PC-9 (cell line): ENCODE data around the gene FAM216B. TPM values are rescaled to one million over a fixed set of nuclear protein-coding genes. Genes with fewer than 3 reads are reported as not detected.

ENCODE experiments used
- BruUV-seq: library from RNA; stranded (reverse); fragments of 400-500 nt; replicated peaks from 2 replicates; lab custom pipeline; 2021; lab: Mats Ljungman, UMichigan
- CTCF ChIA-PET: fragments of 300-600 bp; sonication (Branson Sonifier 250); formaldehyde crosslinking; loops from one replicate; lab custom pipeline; 2022; ENCODE audit warnings: antibody characterized with exemption; lab: Charles Lee
- POLR2A ChIA-PET: fragments of 300-600 bp; sonication (Branson Sonifier 250); formaldehyde crosslinking; loops from one replicate; lab custom pipeline; 2022; ENCODE audit warnings: antibody characterized with exemption; ENCODE audit not compliant: unreplicated experiment; lab: Charles Lee
- DNase-seq, 2 experiments: peaks; one replicate each; pipeline versions ENCODE4 v3.0.0 to v3.0.0-alpha.2; 2015 to 2022; ENCODE audit warnings: mixed read lengths in 1 of 2
- H2AFZ ChIP-seq: fragments of 200-600 bp; sonication (generic); 2 replicates; pipeline ENCODE4 v1.8.1; 2017; ENCODE audit warnings: antibody characterized with exemption
- H3F3A ChIP-seq: fragments of 200-600 bp; sonication (generic); 2 replicates; pipeline ENCODE4 v1.8.1; 2017; ENCODE audit warnings: antibody characterized with exemption, mild to moderate bottlenecking, low read depth; ENCODE audit not compliant: insufficient read depth
- H3K27ac ChIP-seq: fragments of 200-600 bp; sonication (generic); 2 replicates; pipeline ENCODE4 v1.6.1; 2016; ENCODE audit warnings: mixed run types
- H3K27me3 ChIP-seq: fragments of 200-600 bp; sonication (generic); 2 replicates; pipeline ENCODE4 v1.6.1; 2016; ENCODE audit warnings: low read depth, mixed run types; ENCODE audit not compliant: insufficient read depth
- H3K36me3 ChIP-seq: fragments of 200-600 bp; sonication (generic); 2 replicates; pipeline ENCODE4 v1.6.1; 2016; ENCODE audit warnings: low read depth, mixed run types
- H3K4me1 ChIP-seq: fragments of 200-600 bp; sonication (generic); replicated peaks from 2 replicates; pipeline ENCODE4 v1.6.1; 2016; ENCODE audit warnings: mixed run types; ENCODE audit not compliant: insufficient read depth
- H3K4me2 ChIP-seq: fragments of 200-600 bp; sonication (generic); 2 replicates; pipeline ENCODE4 v1.6.1; 2017; ENCODE audit warnings: mixed run types
- H3K4me3 ChIP-seq: fragments of 200-600 bp; sonication (generic); 2 replicates; pipeline ENCODE4 v1.6.1; 2016; ENCODE audit warnings: mixed run types
- H3K79me2 ChIP-seq: fragments of 200-600 bp; sonication (generic); 2 replicates; pipeline ENCODE4 v1.6.1; 2017; ENCODE audit warnings: low read depth, mixed run types
- H3K9me2 ChIP-seq: fragments of 200-600 bp; sonication (generic); 2 replicates; pipeline ENCODE4 v1.8.1; 2017; ENCODE audit warnings: mild to moderate bottlenecking; ENCODE audit not compliant: insufficient read depth
- H3K9me3 ChIP-seq: fragments of 200-600 bp; sonication (generic); 2 replicates; pipeline ENCODE4 v1.8.1; 2016; ENCODE audit warnings: low read depth; ENCODE audit not compliant: insufficient read depth
- H4K20me1 ChIP-seq: fragments of 200-600 bp; sonication (generic); 2 replicates; pipeline ENCODE4 v1.8.1; 2017; ENCODE audit not compliant: insufficient read depth
- CTCF ChIP-seq: fragments of 200-600 bp; sonication (generic); conservative IDR thresholded peaks from 2 replicates; pipeline ENCODE4 v1.6.1; 2017; ENCODE audit warnings: mixed run types, antibody characterized with exemption, mild to moderate bottlenecking, moderate library complexity
- EZH2 ChIP-seq: fragments of 200-600 bp; sonication (generic); IDR thresholded peaks from 2 replicates; pipeline ENCODE4 v1.8.0; 2017; ENCODE audit warnings: antibody characterized with exemption, low read depth
- intact Hi-C: fragments of 100-400 bp; cut with micrococcal nuclease; formaldehyde crosslinking; loops from one replicate; pipeline ENCODE4 v1.10.0; 2022; ENCODE audit not compliant: unreplicated experiment
- total RNA-seq: library from RNA; stranded (reverse); gene quantifications from 2 replicates; pipeline ENCODE4 v1.2.3, GENCODE V29; 2021

Gene FAM216B
- total RNA-seq, 1 experiment from 2014 or later, result not detected

GRCh38 chr13:42796747-42797356 is 15.5 kb downstream of the FAM216B start:
- TF ChIP-seq EZH2, result no peak
- TF ChIP-seq CTCF, result no peak
- ChIA-PET POLR2A (interaction anchor here (0.7 kb wide), 1 partner anchor 804 kb away, joined by 3 read pairs; no protein-coding TSS in a partner anchor), CTCF (no interaction called here)
- Histone ChIP-seq H3K79me2 (no peaks in the 10 kb centered on the region), H3K27ac (no peak overlapping the region), H2AFZ (no peak overlapping the region), H3K9me2 (no peaks in the 10 kb centered on the region), H3K4me2 (no peak overlapping the region), H3K36me3 (no peaks in the 10 kb centered on the region), H3K9me3 (no peaks in the 10 kb centered on the region), H4K20me1 (no peaks in the 10 kb centered on the region), H3K27me3 (no peaks in the 10 kb centered on the region), H3F3A (no peaks in the 10 kb centered on the region), H3K4me3 (no peak overlapping the region), H3K4me1 (no peaks in the 10 kb centered on the region)
- DNase-seq, result no peak
- BruUV-seq, result no TSS peak
- intact Hi-C loops, result no loop called here

GRCh38 chr13:42798118-42798517 is 16.7 kb downstream of the FAM216B start:
- H2AFZ ChIP-seq, result no peak overlapping the region
- ChIA-PET POLR2A (no interaction called here), CTCF (no interaction called here)
- DNase-seq, result no peak
- intact Hi-C loops, result no loop called here
- BruUV-seq, result no TSS peak
- H3K4me1 ChIP-seq, result no peaks in the 10 kb centered on the region
- no peaks in the 10 kb centered on the region for H3K9me3 ChIP-seq
- no peaks in the 10 kb centered on the region for H3K27me3 ChIP-seq
- no peaks in the 10 kb centered on the region for H3K79me2 ChIP-seq
- TF ChIP-seq EZH2 (no peak), CTCF (no peak)
- no peak overlapping the region for H3K4me3 ChIP-seq
- no peaks in the 10 kb centered on the region for H3F3A ChIP-seq
- no peaks in the 10 kb centered on the region for H4K20me1 ChIP-seq
- H3K4me2 ChIP-seq, result no peak overlapping the region
- no peaks in the 10 kb centered on the region for H3K9me2 ChIP-seq
- H3K27ac ChIP-seq, result no peak overlapping the region
- no peaks in the 10 kb centered on the region for H3K36me3 ChIP-seq

GRCh38 chr13:42800109-42800643 is 18.8 kb downstream of the FAM216B start:
- Histone ChIP-seq H3K79me2 (no peaks in the 10 kb centered on the region), H3K9me3 (no peaks in the 10 kb centered on the region), H3K9me2 (no peaks in the 10 kb centered on the region), H2AFZ (no peak overlapping the region), H4K20me1 (no peaks in the 10 kb centered on the region), H3K4me1 (no peaks in the 10 kb centered on the region), H3K36me3 (no peaks in the 10 kb centered on the region), H3K4me3 (no peak overlapping the region), H3F3A (no peaks in the 10 kb centered on the region), H3K4me2 (no peak overlapping the region), H3K27me3 (no peaks in the 10 kb centered on the region), H3K27ac (no peak overlapping the region)
- intact Hi-C loops, result no loop called here
- CTCF ChIA-PET, result no interaction called here
- no peak for TF ChIP-seq EZH2
- no peak for TF ChIP-seq CTCF
- no peak for DNase-seq
- no TSS peak for BruUV-seq
- POLR2A ChIA-PET, result no interaction called here
